ENCODE results near the gene TLE5.
"Not testable (repeated sequence)": the region's sequence is repeated elsewhere in the genome, so short reads cannot be mapped to it uniquely, and the experiment has no call there.

The TLE5 gene

GRCh38 chr19:3020321-3020960 lies 41.9 kb downstream of the TLE5 start:
- DNase-seq = no peak

GRCh38 chr19:3019211-3019854 lies 43.0 kb downstream of the TLE5 start:
- DNase-seq = no peak

GRCh38 chr19:3017923-3018322 lies 44.4 kb downstream of the TLE5 start:
- DNase-seq = no peak

- no peak for DNase-seq
These were observed 46.9 kb downstream of the TLE5 start for GRCh38 chr19:3015126-3016057.

GRCh38 chr19:3014135-3014534 lies 48.2 kb downstream of the TLE5 start:
- no peak for DNase-seq

- no peak for DNase-seq
These were observed 49.0 kb downstream of the TLE5 start for GRCh38 chr19:3013263-3013725.

GRCh38 chr19:3012621-3013262 lies 49.6 kb downstream of the TLE5 start:
- DNase-seq = no peak

- DNase-seq = not testable (repeated sequence)
These were observed 50.2 kb downstream of the TLE5 start for GRCh38 chr19:3012059-3012458.

GRCh38 chr19:3010871-3011270 lies 51.4 kb downstream of the TLE5 start:
- no peak for DNase-seq

- DNase-seq = no peak
These were observed 53.3 kb downstream of the TLE5 start for GRCh38 chr19:3008994-3009393.

- DNase-seq = no peak
These were observed 54.3 kb downstream of the TLE5 start for GRCh38 chr19:3007975-3008374.

GRCh38 chr19:3006075-3006767 lies 56.1 kb downstream of the TLE5 start:
- DNase-seq = peak; percentile 27

GRCh38 chr19:3005345-3005744 lies 57.0 kb downstream of the TLE5 start:
- no peak for DNase-seq

GRCh38 chr19:3004522-3004921 lies 57.8 kb downstream of the TLE5 start:
- DNase-seq = no peak

GRCh38 chr19:3003046-3003445 lies 59.2 kb downstream of the TLE5 start:
- no peak for DNase-seq
